VCaP (cell line): ENCODE results near the gene TMCO4.
A peak's percentile ranks its signal among the peaks of the same experiment; 100 is the strongest.

Source experiments
- H3K27ac ChIP-seq: fragments of 450-650 bp; 2 replicates; pipeline ENCODE4 v1.5.1; 2017
- CTCF ChIP-seq: fragments of 450-650 bp; conservative IDR thresholded peaks from 2 replicates; pipeline ENCODE4 v1.5.1; 2017; ENCODE audit warnings: mild to moderate bottlenecking, moderate library complexity

The TMCO4 gene

GRCh38 chr1:19645411-19646251 lies 154.1 kb downstream of the TMCO4 start:
- H3K27ac ChIP-seq = peak overlapping the region; percentile 66; the same call in 1 of the 2 replicates
- no peak for TF ChIP-seq CTCF

- TF ChIP-seq CTCF = no peak
- H3K27ac ChIP-seq = peak overlapping the region; percentile 66
Observed at GRCh38 chr1:19644681-19645410, 154.9 kb downstream of the TMCO4 start.

- H3K27ac ChIP-seq = peak overlapping the region; percentile 66
- no peak for TF ChIP-seq CTCF
Observed at GRCh38 chr1:19644395-19644680, 155.4 kb downstream of the TMCO4 start.

- H3K27ac ChIP-seq = peak within 1 kb of the TSS; percentile 66
- TF ChIP-seq CTCF = no peak
Observed at GRCh38 chr1:19643602-19644394, 155.9 kb downstream of the TMCO4 start, which contains the start of gene NBL1. NBL1 (plus strand) TSS chr1:19644311; CDS start chr1:19655031, 10,720 bp downstream.

GRCh38 chr1:19643121-19643520 lies 156.6 kb downstream of the TMCO4 start:
- peak overlapping the region; percentile 66; the same call in 1 of the 2 replicates for H3K27ac ChIP-seq
- TF ChIP-seq CTCF = no peak

- H3K27ac ChIP-seq = peak overlapping the region; percentile 36
- TF ChIP-seq CTCF = peak; percentile 58
Observed at GRCh38 chr1:19640363-19641316, 159.1 kb downstream of the TMCO4 start.
